K562 (cell line): Measurements from ENCODE around the gene LRCH1. TPM values are rescaled to one million over a fixed set of nuclear protein-coding genes. Genes with fewer than 3 reads are reported as not detected.

Experiments
- ARID1B ChIP-seq: fragments of 450-650 bp; IDR thresholded peaks from 2 replicates; pipeline ENCODE4 v1.6.1; 2016; ENCODE audit warnings: antibody characterized with exemption, mild to moderate bottlenecking, inconsistent platforms
- BRF1 ChIP-seq: IDR thresholded peaks from 3 replicates; pipeline ENCODE4 v1.6.1; 2011; ENCODE audit warnings: borderline replicate concordance, mild to moderate bottlenecking; ENCODE audit not compliant: insufficient read length; ENCODE audit errors: extremely low read depth
- CLOCK ChIP-seq: fragments of 250-450 bp; sonication (Bioruptor Pico); IDR thresholded peaks from 2 replicates; pipeline ENCODE4 v1.4.0; 2020; ENCODE audit warnings: mild to moderate bottlenecking, moderate library complexity, borderline replicate concordance
- CSDE1 ChIP-seq, 2 experiments: fragments of 450-650 bp; IDR thresholded peaks; 2 replicates each; pipeline ENCODE4 v1.6.1; 2016; ENCODE audit warnings: mild to moderate bottlenecking in 1 of 2
- ESRRB ChIP-seq: fragments of 250-450 bp; sonication (Bioruptor Pico); IDR thresholded peaks from 2 replicates; pipeline ENCODE4 v1.5.0; 2020; ENCODE audit warnings: mild to moderate bottlenecking, moderate library complexity, borderline replicate concordance
- HDAC8 ChIP-seq: fragments of 450-650 bp; IDR thresholded peaks from 2 replicates; pipeline ENCODE4 v1.6.1; 2016; ENCODE audit warnings: mild to moderate bottlenecking, missing genetic modification characterization, moderate library complexity, missing compliant biosample characterization
- HNRNPK ChIP-seq: fragments of 200-400 bp; formaldehyde crosslinking; IDR thresholded peaks from one replicate; pipeline ENCODE4 v1.6.1; 2018; ENCODE audit warnings: mild to moderate bottlenecking, low read depth, low read length; ENCODE audit not compliant: poor library complexity, severe bottlenecking
- MCM3 ChIP-seq: fragments of 450-650 bp; IDR thresholded peaks from 2 replicates; pipeline ENCODE4 v1.6.1; 2016
- MYC ChIP-seq, 2 experiments: fragments of 250-450 bp in 1 of 2; sonication (Bioruptor Pico) in 1 of 2; IDR thresholded peaks; 2 replicates each; pipeline versions ENCODE4 v1.5.1 to v1.6.1; 2012 to 2021; ENCODE audit warnings: low read depth in 2 of 2, borderline replicate concordance in 1 of 2, improper control_type of control experiment in 1 of 2, low read length in 1 of 2, mild to moderate bottlenecking in 1 of 2, moderate library complexity in 1 of 2
- PML ChIP-seq: IDR thresholded peaks from 2 replicates; pipeline ENCODE4 v1.6.1; 2012; ENCODE audit warnings: low read length, inconsistent platforms
- SIN3A ChIP-seq, 2 experiments: fragments of 150-350 bp in 1 of 2; IDR thresholded peaks; 2 replicates each; pipeline ENCODE4 v1.6.1; 2011 to 2016; ENCODE audit warnings: borderline replicate concordance in 2 of 2, low read depth in 2 of 2, low read length in 2 of 2, mild to moderate bottlenecking in 2 of 2, moderate library complexity in 2 of 2; ENCODE audit not compliant: control insufficient read depth in 1 of 2
- SMAD1 ChIP-seq: fragments of 150-350 bp; IDR thresholded peaks from 2 replicates; pipeline ENCODE4 v1.6.1; 2014; ENCODE audit warnings: low read length, low read depth; ENCODE audit not compliant: partially characterized antibody
- SMARCC2 ChIP-seq: fragments of 450-650 bp; IDR thresholded peaks from 2 replicates; pipeline ENCODE4 v1.6.1; 2017; ENCODE audit warnings: antibody characterized with exemption, moderate library complexity, mild to moderate bottlenecking, low read depth
- SMARCE1 ChIP-seq: fragments of 450-650 bp; IDR thresholded peaks from 2 replicates; pipeline ENCODE4 v1.7.1; 2016; ENCODE audit warnings: mild to moderate bottlenecking
- TCF3 ChIP-seq: sonication (generic); formaldehyde crosslinking; IDR thresholded peaks from 2 replicates; pipeline ENCODE4 v1.4.0; 2020; ENCODE audit warnings: mild to moderate bottlenecking, missing genetic modification reagents
- ZNF165 ChIP-seq: fragments of 250-450 bp; sonication (Bioruptor Pico); IDR thresholded peaks from 2 replicates; pipeline ENCODE4 v1.4.0; 2020; ENCODE audit warnings: borderline replicate concordance
- ZNF174 ChIP-seq: fragments of 250-450 bp; sonication (Bioruptor Pico); IDR thresholded peaks from 2 replicates; pipeline ENCODE4 v1.4.0; 2020; ENCODE audit warnings: mild to moderate bottlenecking
- ZNF282 ChIP-seq: sonication (generic); formaldehyde crosslinking; IDR thresholded peaks from 2 replicates; pipeline ENCODE4 v1.8.1; 2023; ENCODE audit warnings: missing genetic modification reagents
- ZNF512 ChIP-seq: IDR thresholded peaks from 2 replicates; pipeline ENCODE4 v1.6.1; 2016; ENCODE audit warnings: missing genetic modification characterization, missing compliant biosample characterization
- ZNF583 ChIP-seq: fragments of 250-450 bp; sonication (Bioruptor Pico); IDR thresholded peaks from 2 replicates; pipeline ENCODE4 v1.4.0; 2020
- ZNF717 ChIP-seq: fragments of 250-450 bp; sonication (Bioruptor Pico); IDR thresholded peaks from 2 replicates; pipeline ENCODE4 v1.5.0; 2021
- polyA plus RNA-seq, 8 experiments: library from polyadenylated mRNA; depleted of rRNA in 4 of 8; stranded (reverse) in 5 of 8; unstranded in 3 of 8; fragments of >200 nt; fragmentation: Nextera tagmentation in 2 of 8; fragmentation: Illumina TruSeq in 1 of 8; extraction: Ambion mirVana in 2 of 8; extraction: Trizol in 1 of 8; gene quantifications; 2 replicates each; pipeline versions ENCODE4 v1.2.1 to v1.2.3, GENCODE V29; 2011 to 2014; ENCODE audit warnings: inconsistent platforms in 1 of 8, missing spikeins in 1 of 8
- total RNA-seq, 7 experiments: library from RNA; depleted of rRNA in 6 of 7; stranded (reverse); fragments of >200 nt in 6 of 7; fragmentation: Illumina TruSeq in 2 of 7; extraction: Trizol in 2 of 7; gene quantifications; 2 replicates each; pipeline versions ENCODE4 v1.2.1 to v1.2.3, GENCODE V29; 2011 to 2021; ENCODE audit warnings: low replicate concordance in 1 of 7
- TF ChIP-seq, protein P1 (sequence below): sonication (generic); formaldehyde crosslinking; IDR thresholded peaks from 2 replicates; pipeline ENCODE4 v1.8.0; 2022; ENCODE audit warnings: mild to moderate bottlenecking, missing genetic modification reagents, borderline replicate concordance
- TF ChIP-seq, protein P2 (sequence below): fragments of 250-450 bp; sonication (Bioruptor Pico); IDR thresholded peaks from 2 replicates; pipeline ENCODE4 v1.4.0; 2020; ENCODE audit warnings: mild to moderate bottlenecking, moderate library complexity

The LRCH1 gene
- total and polyA plus RNA-seq, 9 of the 15 experiments (the other 6 are each of a cell fraction or from before 2014, with no cell fraction given) = 1.1 to 6.8 (median 3.7) TPM

DNA sequence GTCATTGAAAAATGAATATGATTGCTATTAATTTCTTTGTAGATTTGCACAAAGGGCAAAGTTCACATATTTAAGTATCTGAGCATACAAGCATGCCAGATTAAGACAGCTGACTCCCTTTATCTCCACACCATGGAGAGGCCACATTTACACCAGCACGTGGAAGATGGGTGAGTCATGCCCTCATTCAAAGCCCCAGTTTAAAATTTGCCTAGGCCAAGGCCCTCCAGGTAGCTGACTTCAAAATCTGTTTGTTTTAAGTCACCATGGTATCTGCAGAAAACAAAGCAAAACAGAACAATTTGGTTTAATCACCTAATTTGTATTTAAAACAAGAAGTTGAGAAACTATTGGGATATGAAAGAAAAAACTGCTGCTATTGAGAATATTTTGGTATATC is 134.8 kb downstream of the LRCH1 start (continued):
- TF ChIP-seq ESRRB = no peak
- TF ChIP-seq CLOCK (CRISPR knock-in tag) = no peak
- no peak for TF ChIP-seq PML
- TF ChIP-seq HNRNPK = no peak
- no peak for TF ChIP-seq HDAC8 (tag)
- no peak for TF ChIP-seq ZNF165
- no peak for TF ChIP-seq SMARCC2
- TF ChIP-seq MYC (IDR thresholded peaks at IDR 0.05; ENCODE audit: low read depth, low read length) = no peak
- no peak for TF ChIP-seq MYC (CRISPR knock-in tag; IDR thresholded peaks at IDR 0.05; ENCODE audit: borderline replicate concordance, low read depth)
- no peak for TF ChIP-seq MCM3
- TF ChIP-seq ARID1B = peak; percentile 76
- no peak for TF ChIP-seq SIN3A (IDR thresholded peaks at IDR 0.05; ENCODE audit: borderline replicate concordance in 2 of 2, control insufficient read depth in 1 of 2, low read depth in 2 of 2, low read length in 2 of 2)
- no peak for TF ChIP-seq ZNF282 (CRISPR knock-in tag)
- TF ChIP-seq TCF3 (CRISPR knock-in tag) = peak; percentile 79
- no peak for TF ChIP-seq ZNF583 (CRISPR knock-in tag)
- TF ChIP-seq BRF1 = no peak
- no peak for TF ChIP-seq ZNF717
- TF ChIP-seq ZNF174 (CRISPR knock-in tag) = no peak
- TF ChIP-seq CSDE1 (IDR thresholded peaks at IDR 0.05) = no peak
- TF ChIP-seq SMAD1 = no peak
- no peak for TF ChIP-seq SMARCE1
- TF ChIP-seq, protein P1, sequence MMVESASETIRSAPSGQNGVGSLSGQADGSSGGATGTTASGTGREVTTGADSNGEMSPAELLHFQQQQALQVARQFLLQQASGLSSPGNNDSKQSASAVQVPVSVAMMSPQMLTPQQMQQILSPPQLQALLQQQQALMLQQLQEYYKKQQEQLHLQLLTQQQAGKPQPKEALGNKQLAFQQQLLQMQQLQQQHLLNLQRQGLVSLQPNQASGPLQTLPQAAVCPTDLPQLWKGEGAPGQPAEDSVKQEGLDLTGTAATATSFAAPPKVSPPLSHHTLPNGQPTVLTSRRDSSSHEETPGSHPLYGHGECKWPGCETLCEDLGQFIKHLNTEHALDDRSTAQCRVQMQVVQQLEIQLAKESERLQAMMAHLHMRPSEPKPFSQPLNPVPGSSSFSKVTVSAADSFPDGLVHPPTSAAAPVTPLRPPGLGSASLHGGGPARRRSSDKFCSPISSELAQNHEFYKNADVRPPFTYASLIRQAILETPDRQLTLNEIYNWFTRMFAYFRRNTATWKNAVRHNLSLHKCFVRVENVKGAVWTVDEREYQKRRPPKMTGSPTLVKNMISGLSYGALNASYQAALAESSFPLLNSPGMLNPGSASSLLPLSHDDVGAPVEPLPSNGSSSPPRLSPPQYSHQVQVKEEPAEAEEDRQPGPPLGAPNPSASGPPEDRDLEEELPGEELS (CRISPR knock-in tag) = no peak
- TF ChIP-seq, protein P2, sequence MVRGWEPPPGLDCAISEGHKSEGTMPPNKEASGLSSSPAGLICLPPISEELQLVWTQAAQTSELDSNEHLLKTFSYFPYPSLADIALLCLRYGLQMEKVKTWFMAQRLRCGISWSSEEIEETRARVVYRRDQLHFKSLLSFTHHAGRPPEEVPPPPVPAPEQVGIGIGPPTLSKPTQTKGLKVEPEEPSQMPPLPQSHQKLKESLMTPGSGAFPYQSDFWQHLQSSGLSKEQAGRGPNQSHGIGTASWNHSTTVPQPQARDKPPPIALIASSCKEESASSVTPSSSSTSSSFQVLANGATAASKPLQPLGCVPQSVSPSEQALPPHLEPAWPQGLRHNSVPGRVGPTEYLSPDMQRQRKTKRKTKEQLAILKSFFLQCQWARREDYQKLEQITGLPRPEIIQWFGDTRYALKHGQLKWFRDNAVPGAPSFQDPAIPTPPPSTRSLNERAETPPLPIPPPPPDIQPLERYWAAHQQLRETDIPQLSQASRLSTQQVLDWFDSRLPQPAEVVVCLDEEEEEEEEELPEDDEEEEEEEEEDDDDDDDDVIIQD (CRISPR knock-in tag) = no peak
- no peak for TF ChIP-seq ZNF512 (tag)
